ES-I3 (cell line): ENCODE data around the gene BCL2.

Source experiments
- H3K36me3 ChIP-seq: 2 replicates; pipeline ENCODE4 v1.6.1; 2013; ENCODE audit warnings: mild to moderate bottlenecking, low read length, control low read depth, moderate library complexity; ENCODE audit not compliant: insufficient read depth
- H3K4me1 ChIP-seq: 2 replicates; pipeline ENCODE4 v1.6.1; 2013; ENCODE audit warnings: mild to moderate bottlenecking, control low read depth, low read length; ENCODE audit not compliant: insufficient read depth
- H3K9ac ChIP-seq: 2 replicates; pipeline ENCODE4 v1.6.1; 2013; ENCODE audit warnings: low read depth, mild to moderate bottlenecking, low read length, moderate library complexity
- H3K9me3 ChIP-seq: 2 replicates; pipeline ENCODE4 v1.6.1; 2013; ENCODE audit warnings: mild to moderate bottlenecking, low read length, moderate library complexity; ENCODE audit not compliant: control insufficient read depth, insufficient read depth

BCL2 gene

GRCh38 chr18:63344263-63344662 lies 24.7 kb upstream of the BCL2 start:
- Histone ChIP-seq H3K9me3 (no peaks in the 10 kb centered on the region), H3K9ac (no peak overlapping the region), H3K36me3 (peaks cover 5% of the 10 kb centered on the region; the same call in 1 of the 2 replicates), H3K4me1 (peaks cover 15% of the 10 kb centered on the region)

- no peaks in the 10 kb centered on the region for H3K9me3 ChIP-seq
- H3K36me3 ChIP-seq, result peaks cover 9% of the 10 kb centered on the region; the same call in 1 of the 2 replicates
- H3K9ac ChIP-seq, result no peak overlapping the region
- peaks cover 15% of the 10 kb centered on the region for H3K4me1 ChIP-seq
Observed at GRCh38 chr18:63342206-63342605, 22.6 kb upstream of the BCL2 start.

GRCh38 chr18:63339920-63340484 lies 20.4 kb upstream of the BCL2 start:
- Histone ChIP-seq H3K4me1 (peaks cover 15% of the 10 kb centered on the region), H3K9me3 (no peaks in the 10 kb centered on the region), H3K9ac (no peak overlapping the region; the same call in 1 of the 2 replicates), H3K36me3 (peaks cover 15% of the 10 kb centered on the region; the same call in 1 of the 2 replicates)

- Histone ChIP-seq H3K9ac (no peak overlapping the region), H3K9me3 (no peaks in the 10 kb centered on the region), H3K4me1 (peaks cover 15% of the 10 kb centered on the region), H3K36me3 (peaks cover 15% of the 10 kb centered on the region; the same call in 1 of the 2 replicates)
Observed at GRCh38 chr18:63336366-63337099, 17.0 kb upstream of the BCL2 start.

GRCh38 chr18:63331105-63331504 lies 11.5 kb upstream of the BCL2 start:
- no peaks in the 10 kb centered on the region for H3K4me1 ChIP-seq
- peaks cover 6% of the 10 kb centered on the region; the same call in 1 of the 2 replicates for H3K36me3 ChIP-seq
- no peaks in the 10 kb centered on the region for H3K9me3 ChIP-seq
- H3K9ac ChIP-seq, result no peak overlapping the region

- H3K9me3 ChIP-seq, result no peaks in the 10 kb centered on the region
- H3K4me1 ChIP-seq, result no peaks in the 10 kb centered on the region
- no peak overlapping the region for H3K9ac ChIP-seq
- no peaks in the 10 kb centered on the region; the same call in 1 of the 2 replicates for H3K36me3 ChIP-seq
Observed at GRCh38 chr18:63329431-63330145, 10.0 kb upstream of the BCL2 start.

GRCh38 chr18:63326011-63326410 lies 6.4 kb upstream of the BCL2 start:
- H3K9me3 ChIP-seq, result no peaks in the 10 kb centered on the region
- no peak overlapping the region for H3K9ac ChIP-seq

GRCh38 chr18:63325086-63325686 lies 5.6 kb upstream of the BCL2 start:
- H3K4me1 ChIP-seq, result peaks cover 4% of the 10 kb centered on the region
- H3K9me3 ChIP-seq, result no peaks in the 10 kb centered on the region
- no peaks in the 10 kb centered on the region for H3K36me3 ChIP-seq
- no peak overlapping the region for H3K9ac ChIP-seq

More at GRCh38 chr18:63326011-63326410, 6.4 kb upstream of the BCL2 start:
- H3K36me3 ChIP-seq, result no peaks in the 10 kb centered on the region
- H3K4me1 ChIP-seq, result peaks cover 4% of the 10 kb centered on the region

GRCh38 chr18:63322908-63323634 lies 3.5 kb upstream of the BCL2 start:
- Histone ChIP-seq H3K9me3 (no peaks in the 10 kb centered on the region), H3K36me3 (no peaks in the 10 kb centered on the region), H3K4me1 (peaks cover 4% of the 10 kb centered on the region), H3K9ac (no peak overlapping the region)

GRCh38 chr18:63322206-63322605 lies 2.6 kb upstream of the BCL2 start:
- no peaks in the 10 kb centered on the region for H3K9me3 ChIP-seq
- no peak overlapping the region for H3K9ac ChIP-seq
- H3K36me3 ChIP-seq, result no peaks in the 10 kb centered on the region
- H3K4me1 ChIP-seq, result peaks cover 4% of the 10 kb centered on the region

GRCh38 chr18:63321291-63321690 lies 1.7 kb upstream of the BCL2 start:
- Histone ChIP-seq H3K9me3 (no peaks in the 10 kb centered on the region), H3K9ac (peak overlapping the region; percentile 68; the same call in 1 of the 2 replicates), H3K36me3 (no peaks in the 10 kb centered on the region), H3K4me1 (peaks cover 4% of the 10 kb centered on the region)

- Histone ChIP-seq H3K4me1 (peaks cover 4% of the 10 kb centered on the region), H3K36me3 (no peaks in the 10 kb centered on the region), H3K9me3 (no peaks in the 10 kb centered on the region), H3K9ac (peak overlapping the region; percentile 68; the same call in 1 of the 2 replicates)
Observed at GRCh38 chr18:63320975-63321265, 1.4 kb upstream of the BCL2 start.

GRCh38 chr18:63320123-63320974 lies 780 bp upstream of the BCL2 start:
- peak overlapping the region; percentile 68; the same call in 1 of the 2 replicates for H3K9ac ChIP-seq
- no peaks in the 10 kb centered on the region for H3K9me3 ChIP-seq
- H3K36me3 ChIP-seq, result no peaks in the 10 kb centered on the region
- peaks cover 4% of the 10 kb centered on the region for H3K4me1 ChIP-seq
